Sigmoid colon (tissue), 4 donors: ENCODE measurements around the gene HTRA3.

Experiments
- EP300 ChIP-seq, 4 donors: sonication (generic); formaldehyde crosslinking; IDR thresholded peaks; one replicate each; pipeline ENCODE4 v1.6.1; 2017; ENCODE audit warnings: antibody characterized with exemption in 4 of 4
- POLR2A ChIP-seq, 2 donors: fragments of 450-650 bp; IDR thresholded peaks; one replicate each; pipeline ENCODE4 v1.6.1; 2016; ENCODE audit warnings: antibody characterized with exemption in 2 of 2, mild to moderate bottlenecking in 2 of 2, moderate library complexity in 2 of 2
- POLR2AphosphoS5 ChIP-seq, 4 donors: sonication (generic); formaldehyde crosslinking; IDR thresholded peaks; one replicate each; pipeline ENCODE4 v1.6.1; 2017; ENCODE audit warnings: antibody characterized with exemption in 4 of 4
- TF ChIP-seq, protein P1 (sequence below), 4 experiments: fragments of 450-650 bp in 3 of 4; fragments of 200-600 bp in 1 of 4; IDR thresholded peaks; one replicate each; pipeline ENCODE4 v1.5.1; 2016 to 2019; ENCODE audit warnings: antibody characterized with exemption in 4 of 4, mild to moderate bottlenecking in 3 of 4, moderate library complexity in 2 of 4

DNA sequence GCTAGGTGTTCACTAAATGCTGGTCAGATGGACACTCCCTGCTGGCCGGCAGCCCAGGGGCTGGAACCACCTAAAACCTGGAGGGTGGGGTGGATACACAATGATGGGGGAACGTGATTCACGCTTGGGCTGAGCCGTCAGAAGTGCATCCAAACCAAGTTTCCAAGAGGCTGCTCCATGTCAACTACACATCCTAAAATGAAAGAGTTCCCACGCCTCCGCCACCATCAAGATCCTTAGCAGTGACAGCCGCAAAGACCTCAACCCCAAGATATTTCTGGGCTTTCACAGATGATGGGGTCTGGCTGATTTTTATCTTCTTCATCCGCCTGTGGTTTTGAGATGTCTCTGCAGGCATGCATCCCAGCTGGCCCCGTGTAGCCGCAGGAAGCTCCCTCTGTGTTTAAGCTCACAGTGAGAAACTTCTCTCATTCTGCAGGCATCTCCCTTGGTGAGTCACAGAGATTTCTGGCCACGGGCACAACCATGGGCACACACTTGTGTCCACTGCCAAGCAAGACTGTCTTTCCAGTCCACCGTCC lies 84.4 kb downstream of the HTRA3 start:
- TF ChIP-seq, protein P1, sequence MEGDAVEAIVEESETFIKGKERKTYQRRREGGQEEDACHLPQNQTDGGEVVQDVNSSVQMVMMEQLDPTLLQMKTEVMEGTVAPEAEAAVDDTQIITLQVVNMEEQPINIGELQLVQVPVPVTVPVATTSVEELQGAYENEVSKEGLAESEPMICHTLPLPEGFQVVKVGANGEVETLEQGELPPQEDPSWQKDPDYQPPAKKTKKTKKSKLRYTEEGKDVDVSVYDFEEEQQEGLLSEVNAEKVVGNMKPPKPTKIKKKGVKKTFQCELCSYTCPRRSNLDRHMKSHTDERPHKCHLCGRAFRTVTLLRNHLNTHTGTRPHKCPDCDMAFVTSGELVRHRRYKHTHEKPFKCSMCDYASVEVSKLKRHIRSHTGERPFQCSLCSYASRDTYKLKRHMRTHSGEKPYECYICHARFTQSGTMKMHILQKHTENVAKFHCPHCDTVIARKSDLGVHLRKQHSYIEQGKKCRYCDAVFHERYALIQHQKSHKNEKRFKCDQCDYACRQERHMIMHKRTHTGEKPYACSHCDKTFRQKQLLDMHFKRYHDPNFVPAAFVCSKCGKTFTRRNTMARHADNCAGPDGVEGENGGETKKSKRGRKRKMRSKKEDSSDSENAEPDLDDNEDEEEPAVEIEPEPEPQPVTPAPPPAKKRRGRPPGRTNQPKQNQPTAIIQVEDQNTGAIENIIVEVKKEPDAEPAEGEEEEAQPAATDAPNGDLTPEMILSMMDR (IDR thresholded peaks at IDR 0.05), result no peak
- TF ChIP-seq POLR2A (IDR thresholded peaks at IDR 0.05) (no peak), EP300 (IDR thresholded peaks at IDR 0.05) (no peak), POLR2AphosphoS5 (IDR thresholded peaks at IDR 0.05) (no peak)
